ENCODE data around the gene TMCO1.
"Not testable (repeated sequence)": the region's sequence is repeated elsewhere in the genome, so short reads cannot be mapped to it uniquely, and the experiment has no call there.

Gene TMCO1

DNA sequence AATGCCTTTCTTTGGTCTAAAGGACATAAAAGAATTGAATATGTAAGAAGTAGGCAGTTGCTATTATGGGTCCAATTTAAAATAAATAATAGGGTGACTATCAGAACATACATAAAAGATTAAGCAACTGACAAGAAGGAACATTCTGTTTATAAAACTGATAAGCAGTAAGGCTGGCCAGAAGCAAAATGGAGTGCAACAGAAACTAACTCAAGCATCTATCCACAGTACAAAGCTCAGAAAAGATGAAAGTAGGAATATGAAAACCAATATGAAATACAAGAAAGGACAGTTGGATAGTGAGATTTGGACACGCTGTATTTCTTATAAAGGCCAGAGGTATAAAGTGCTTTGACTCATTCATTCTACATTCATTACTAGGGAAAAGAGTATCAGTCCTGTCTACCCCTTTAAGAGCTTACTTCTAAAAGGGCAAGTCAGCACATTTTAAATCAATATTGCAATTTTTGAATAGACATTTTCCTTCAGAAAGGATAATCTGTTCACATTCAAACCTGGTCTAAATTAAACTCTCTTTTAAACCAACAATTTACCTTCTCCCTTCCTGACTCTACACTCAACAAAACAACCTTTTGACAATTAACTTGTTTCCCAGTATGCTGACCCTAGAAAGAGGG lies 84.7 kb downstream of the TMCO1 start:
- no peak for DNase-seq

DNA sequence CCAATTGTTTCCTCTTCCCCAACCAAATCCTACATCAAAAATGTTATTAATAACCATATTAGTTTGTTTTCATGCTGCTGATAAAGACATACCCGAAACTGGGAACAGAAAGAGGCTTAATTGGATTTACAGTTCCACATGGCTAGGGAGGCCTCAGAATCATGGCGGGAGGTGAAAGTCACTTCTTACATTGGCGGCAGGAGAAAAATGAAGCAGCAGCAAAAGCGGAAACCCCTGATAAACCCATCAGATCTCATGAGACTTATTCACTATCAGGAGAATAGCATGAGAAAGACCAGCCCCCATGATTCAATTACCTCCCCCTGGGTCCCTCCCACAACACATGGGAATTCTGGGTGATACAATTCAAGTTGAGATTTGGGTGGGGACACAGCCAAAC lies 87.9 kb downstream of the TMCO1 start:
- DNase-seq: not testable (repeated sequence)

DNA sequence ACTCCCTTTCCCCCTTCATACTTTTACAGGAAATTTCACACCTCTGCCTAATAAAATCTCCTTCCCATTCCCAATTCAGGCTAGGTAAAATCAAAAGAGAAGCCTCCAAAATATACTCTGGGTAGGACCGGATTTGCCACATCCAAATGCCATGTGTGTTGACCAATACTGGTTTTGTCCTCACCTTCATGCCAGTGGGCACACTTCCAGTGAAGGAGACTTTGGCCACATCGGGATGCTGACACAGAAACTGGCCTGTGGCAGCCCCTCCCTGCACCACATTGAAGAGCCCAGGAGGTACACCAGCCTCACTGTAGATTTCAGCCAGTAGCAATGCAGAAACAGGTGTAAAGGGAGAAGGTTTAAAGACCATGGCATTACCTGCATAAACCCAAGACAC lies 88.4 kb downstream of the TMCO1 start:
- no peak for DNase-seq

DNA sequence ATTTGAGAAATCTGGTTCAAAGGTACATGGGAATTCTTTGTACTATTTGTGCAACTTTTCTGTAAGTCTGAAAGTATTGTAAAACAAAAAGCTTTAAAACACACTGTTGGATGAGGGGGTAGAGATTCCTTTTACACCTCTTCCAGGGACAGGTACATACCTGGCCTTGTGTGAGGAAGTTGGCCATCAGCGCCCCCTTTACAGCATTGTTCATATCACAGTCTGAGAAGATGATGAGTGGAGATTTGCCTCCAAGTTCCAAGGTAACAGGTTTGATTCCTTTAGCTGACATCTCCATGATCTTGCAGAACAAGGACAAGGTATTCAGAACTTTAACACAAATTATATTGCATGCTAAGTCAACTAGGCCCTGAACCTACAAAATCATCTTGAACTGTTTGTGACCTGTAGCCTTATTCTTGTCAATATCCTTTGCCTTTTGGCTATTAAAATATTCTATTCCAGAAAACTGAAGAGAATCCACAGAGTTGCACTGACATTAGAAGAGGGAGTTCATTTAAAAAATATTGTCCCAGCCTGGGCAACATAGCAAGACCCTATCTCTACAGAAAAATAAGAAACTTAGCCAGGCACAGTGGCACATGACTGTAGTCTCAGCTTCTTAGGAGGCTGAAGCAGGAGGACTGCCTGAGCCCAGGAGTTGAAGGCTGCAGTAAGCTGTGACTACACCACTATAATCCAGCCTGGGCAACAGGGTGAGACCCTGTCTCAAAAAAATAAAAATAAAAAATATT lies 89.2 kb downstream of the TMCO1 start:
- DNase-seq: no peak

DNA sequence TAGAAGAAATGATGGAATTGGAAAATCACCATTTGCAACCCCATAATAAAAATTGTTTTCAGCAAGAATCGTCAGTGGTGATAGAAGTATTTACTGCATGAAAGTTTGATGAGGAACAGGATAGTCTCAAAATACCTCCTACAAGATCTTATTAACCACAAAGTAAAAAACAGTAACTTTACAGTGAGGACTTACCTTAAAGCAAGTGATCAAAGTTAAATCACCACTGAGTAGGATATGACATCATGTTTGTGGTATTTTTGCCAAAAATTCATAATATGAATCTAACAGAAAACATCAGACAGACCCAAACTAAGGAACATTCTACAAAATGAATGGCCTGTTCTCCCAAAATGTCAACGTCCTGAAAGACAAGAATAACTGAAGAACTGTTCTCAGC lies 90.2 kb downstream of the TMCO1 start:
- no peak for DNase-seq

Measured in NCI-H2107 (cell line).